CD4-positive, alpha-beta T cell (primary cell): ENCODE results near the gene CGB7. TPM values are rescaled to one million over a fixed set of nuclear protein-coding genes. Genes with fewer than 3 reads are reported as not detected.

ENCODE experiments used
- ATAC-seq: fragments of 200-7000 bp; cut with Tn5 transposase; one replicate; pipeline ENCODE4 v1.10.0; 2022; ENCODE audit warnings: mild to moderate bottlenecking; ENCODE audit not compliant: poor library complexity
- CTCF ChIA-PET: fragments of 350-600 bp; sonication (Branson Sonifier 250); formaldehyde crosslinking; loops from one replicate; lab custom pipeline; 2021; ENCODE audit warnings: antibody characterized with exemption, inconsistent platforms; lab: Charles Lee
- POLR2A ChIA-PET: fragments of 350-600 bp; sonication (Branson Sonifier 250); formaldehyde crosslinking; loops from one replicate; lab custom pipeline; 2021; ENCODE audit warnings: antibody characterized with exemption, inconsistent platforms; lab: Charles Lee
- DNase-seq, 14 experiments: peaks; one replicate each; pipeline ENCODE4 v3.0.0-alpha.2; 2013 to 2020; ENCODE audit warnings: mixed read lengths in 2 of 14
- H3K27ac ChIP-seq, 2 donors: one replicate each; pipeline versions ENCODE4 v1.5.1 to v1.7.0; 2013; ENCODE audit warnings: low read length in 2 of 2, low read depth in 1 of 2, mild to moderate bottlenecking in 1 of 2
- H3K27me3 ChIP-seq, 2 experiments: 1 replicate in 1 of 2; 2 replicates in 1 of 2; pipeline versions ENCODE4 v1.6.1 to v1.7.0; 2013; ENCODE audit warnings: low read length in 2 of 2, control low read depth in 1 of 2, mild to moderate bottlenecking in 1 of 2, moderate library complexity in 1 of 2; ENCODE audit not compliant: insufficient read depth in 2 of 2, control insufficient read depth in 1 of 2
- H3K36me3 ChIP-seq: one replicate; pipeline ENCODE4 v1.6.1; 2013; ENCODE audit warnings: low read length, control low read depth; ENCODE audit not compliant: insufficient read depth
- H3K4me1 ChIP-seq: one replicate; pipeline ENCODE4 v1.6.1; 2013; ENCODE audit warnings: low read length, control low read depth; ENCODE audit not compliant: insufficient read depth
- H3K4me3 ChIP-seq: one replicate; pipeline ENCODE4 v1.5.1; 2013; ENCODE audit warnings: mild to moderate bottlenecking, low read length, moderate library complexity
- H3K9me3 ChIP-seq, 2 experiments: 1 replicate in 1 of 2; 2 replicates in 1 of 2; pipeline versions ENCODE4 v1.6.1 to v1.7.0; 2013; ENCODE audit warnings: low read length in 2 of 2, mild to moderate bottlenecking in 2 of 2, control low read depth in 1 of 2, moderate library complexity in 1 of 2; ENCODE audit not compliant: control insufficient read depth in 1 of 2, insufficient read depth in 1 of 2
- H3K27ac Mint-ChIP-seq: one replicate; pipeline ENCODE4 v1.8.0; 2020; ENCODE audit warnings: mixed read lengths
- H3K27me3 Mint-ChIP-seq: one replicate; pipeline ENCODE4 v1.8.0; 2021; ENCODE audit warnings: mixed read lengths
- H3K36me3 Mint-ChIP-seq: one replicate; pipeline ENCODE4 v1.8.0; 2021; ENCODE audit warnings: low read depth, mixed read lengths
- H3K4me1 Mint-ChIP-seq: one replicate; pipeline ENCODE4 v1.8.0; 2021; ENCODE audit warnings: low read depth, mixed read lengths
- H3K4me3 Mint-ChIP-seq: one replicate; pipeline ENCODE4 v1.8.0; 2020; ENCODE audit warnings: mild to moderate bottlenecking, mixed read lengths
- H3K9me3 Mint-ChIP-seq: one replicate; pipeline ENCODE4 v1.8.0; 2020; ENCODE audit warnings: mixed read lengths
- intact Hi-C, 2 experiments: fragments of 100-400 bp; cut with DNase I in 1 of 2; cut with micrococcal nuclease in 1 of 2; formaldehyde crosslinking; loops; one replicate each; pipeline versions ENCODE4 v1.15.1 to v1.9.0; 2023 to 2025; cut with DNase I, micrococcal nuclease
- total RNA-seq, 174 experiments: library from RNA in 2 of 174; stranded (reverse) in 2 of 174; gene quantifications; one replicate each; pipeline ENCODE4 v1.2.3 and lab custom pipeline; 2021 to 2026
- TF ChIP-seq, protein P1 (sequence below): fragments of 200-600 bp; IDR thresholded peaks from one replicate; pipeline ENCODE4 v1.8.0; 2022; ENCODE audit warnings: antibody characterized with exemption, mild to moderate bottlenecking

CGB7 gene
- total RNA-seq, 2 experiments from 2014 or later: not detected

- TF ChIP-seq, protein P1, sequence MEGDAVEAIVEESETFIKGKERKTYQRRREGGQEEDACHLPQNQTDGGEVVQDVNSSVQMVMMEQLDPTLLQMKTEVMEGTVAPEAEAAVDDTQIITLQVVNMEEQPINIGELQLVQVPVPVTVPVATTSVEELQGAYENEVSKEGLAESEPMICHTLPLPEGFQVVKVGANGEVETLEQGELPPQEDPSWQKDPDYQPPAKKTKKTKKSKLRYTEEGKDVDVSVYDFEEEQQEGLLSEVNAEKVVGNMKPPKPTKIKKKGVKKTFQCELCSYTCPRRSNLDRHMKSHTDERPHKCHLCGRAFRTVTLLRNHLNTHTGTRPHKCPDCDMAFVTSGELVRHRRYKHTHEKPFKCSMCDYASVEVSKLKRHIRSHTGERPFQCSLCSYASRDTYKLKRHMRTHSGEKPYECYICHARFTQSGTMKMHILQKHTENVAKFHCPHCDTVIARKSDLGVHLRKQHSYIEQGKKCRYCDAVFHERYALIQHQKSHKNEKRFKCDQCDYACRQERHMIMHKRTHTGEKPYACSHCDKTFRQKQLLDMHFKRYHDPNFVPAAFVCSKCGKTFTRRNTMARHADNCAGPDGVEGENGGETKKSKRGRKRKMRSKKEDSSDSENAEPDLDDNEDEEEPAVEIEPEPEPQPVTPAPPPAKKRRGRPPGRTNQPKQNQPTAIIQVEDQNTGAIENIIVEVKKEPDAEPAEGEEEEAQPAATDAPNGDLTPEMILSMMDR: no peak
- Histone ChIP-seq H3K9me3 (no peaks in the 10 kb centered on the region), H3K27me3 (peaks cover 0 to 4% of the 10 kb centered on the region in 2 experiments), H3K36me3 (no peaks in the 10 kb centered on the region), H3K27ac (no peak overlapping the region), H3K4me1 (peaks cover 40% of the 10 kb centered on the region), H3K4me3 (no peak overlapping the region)
- no peak for DNase-seq
- peaks cover 5% of the 10 kb centered on the region for H3K36me3 Mint-ChIP-seq
- H3K27ac Mint-ChIP-seq: no peak overlapping the region
- no peaks in the 10 kb centered on the region for H3K9me3 Mint-ChIP-seq
- no peak for ATAC-seq
- ChIA-PET CTCF (no interaction called here), POLR2A (interaction anchor here (1.0 kb wide), 1 partner anchor 29 kb away, joined by 3 read pairs; the partner anchor contains the start of genes GYS1 and RUVBL2)
- peaks cover 25% of the 10 kb centered on the region for H3K4me1 Mint-ChIP-seq
- peaks cover 5% of the 10 kb centered on the region for H3K27me3 Mint-ChIP-seq
- no peak overlapping the region for H3K4me3 Mint-ChIP-seq
- intact Hi-C loops: no loop called here
Measured at GRCh38 chr19:49022116-49022515, 35.4 kb downstream of the CGB7 start.

DNA sequence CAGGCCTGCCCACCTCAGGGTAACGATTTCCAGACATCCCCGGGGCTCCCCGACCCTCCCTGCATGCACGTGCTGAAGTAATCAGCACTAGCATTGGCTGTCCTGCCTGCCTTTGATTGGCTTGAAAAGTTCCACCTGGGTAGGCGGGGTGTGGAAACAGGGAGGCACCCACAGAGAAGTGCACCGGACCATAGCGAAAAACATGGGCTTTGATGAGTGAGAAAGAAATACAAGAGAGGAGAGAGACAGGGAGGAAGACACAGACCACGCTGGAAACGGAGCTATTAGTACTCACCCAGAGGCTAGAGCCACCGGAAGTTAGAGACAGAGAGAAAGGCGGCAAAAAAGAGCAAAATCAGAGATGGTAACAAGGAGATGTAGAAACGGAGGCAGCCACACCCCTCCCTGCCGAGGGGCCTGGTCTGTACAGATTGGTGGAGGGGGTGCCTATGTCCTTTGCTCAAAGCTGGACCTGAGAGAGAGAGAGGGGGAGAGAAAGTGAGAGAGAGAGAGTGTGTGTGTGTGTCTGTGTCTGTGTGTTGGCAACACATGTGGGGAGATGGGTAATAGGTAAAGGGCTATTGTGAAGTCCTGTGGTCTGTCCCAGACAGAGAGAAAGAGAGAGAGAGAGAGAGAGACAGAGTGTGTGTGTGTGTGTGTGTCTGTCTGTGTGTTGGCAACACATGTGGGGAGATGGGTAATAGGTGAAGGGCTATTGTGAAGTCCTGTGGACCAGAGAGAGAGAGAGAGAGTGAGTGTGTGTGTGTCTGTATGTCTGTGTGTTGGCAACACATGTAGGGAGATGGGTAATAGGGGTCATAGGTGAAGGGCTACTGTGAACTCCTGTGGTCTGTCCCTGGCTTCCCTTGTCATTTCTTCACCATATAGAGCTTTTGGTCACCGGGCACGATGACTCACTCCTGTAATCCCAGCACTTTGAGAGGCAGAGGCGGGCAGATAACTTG is 36.3 kb downstream of the CGB7 start:
- CTCF ChIA-PET: no interaction called here
- Histone ChIP-seq H3K36me3 (no peaks in the 10 kb centered on the region), H3K4me3 (no peak overlapping the region), H3K27ac (no peak overlapping the region), H3K27me3 (peaks cover 0 to 4% of the 10 kb centered on the region in 2 experiments), H3K4me1 (peaks cover 40% of the 10 kb centered on the region), H3K9me3 (no peaks in the 10 kb centered on the region)
- POLR2A ChIA-PET: interaction anchor here (1.0 kb wide), 1 partner anchor 28 kb away, joined by 3 read pairs; the partner anchor contains the start of genes GYS1 and RUVBL2
- DNase-seq: no peak
- Mint-ChIP-seq H3K27ac (no peak overlapping the region), H3K27me3 (peaks cover 5% of the 10 kb centered on the region), H3K4me3 (peak overlapping the region; percentile 2), H3K9me3 (no peaks in the 10 kb centered on the region), H3K36me3 (peaks cover 5% of the 10 kb centered on the region), H3K4me1 (peaks cover 25% of the 10 kb centered on the region)
- intact Hi-C loops: no loop called here
- ATAC-seq: no peak
- TF ChIP-seq, protein P1: no peak

DNA sequence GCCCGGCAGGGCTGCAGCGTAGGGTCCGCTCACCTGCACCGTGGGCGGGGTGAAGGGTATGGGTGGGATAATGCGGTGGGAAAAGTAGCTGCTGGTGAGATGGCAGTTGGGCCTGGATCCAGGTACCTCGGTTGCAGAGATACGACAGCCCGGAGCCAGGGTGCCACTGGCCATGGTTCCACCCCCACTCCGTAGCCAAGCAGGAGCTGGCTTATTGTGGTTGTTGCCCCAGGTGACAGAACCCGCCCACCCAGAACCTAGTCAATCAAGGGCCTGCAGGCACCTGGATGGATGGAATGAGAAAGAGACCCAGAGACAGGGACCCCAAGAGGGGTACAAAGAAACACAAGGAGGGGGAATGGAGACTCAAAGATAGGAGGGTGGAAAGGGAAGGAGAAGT is 37.2 kb downstream of the CGB7 start:
- Mint-ChIP-seq H3K27ac (no peak overlapping the region), H3K36me3 (peaks cover 5% of the 10 kb centered on the region), H3K4me1 (peaks cover 25% of the 10 kb centered on the region), H3K27me3 (peaks cover 5% of the 10 kb centered on the region), H3K4me3 (peak overlapping the region; percentile 90), H3K9me3 (no peaks in the 10 kb centered on the region)
- no peak overlapping the region for H3K4me3 ChIP-seq
- ChIA-PET CTCF (interaction anchor here (1.1 kb wide), 1 partner anchor 21 kb away, joined by 4 read pairs; no protein-coding TSS in a partner anchor), POLR2A (interaction anchor here (3.2 kb wide), 1 partner anchor 27 kb away, joined by 15 read pairs; the partner anchor contains the start of genes GYS1 and RUVBL2)
- peaks cover 40% of the 10 kb centered on the region for H3K4me1 ChIP-seq
- no peaks in the 10 kb centered on the region for H3K9me3 ChIP-seq
- H3K36me3 ChIP-seq: no peaks in the 10 kb centered on the region
- DNase-seq (no peak), ATAC-seq (no peak)
- H3K27me3 ChIP-seq: peaks cover 0 to 4% of the 10 kb centered on the region in 2 experiments
- TF ChIP-seq, protein P1: no peak
- intact Hi-C loops: no loop called here
- no peak overlapping the region for H3K27ac ChIP-seq
